HL-60 (cell line): ENCODE results near the gene IRGC.

Experiments used
- DNase-seq, 2 experiments: peaks; one replicate each; pipeline ENCODE4 v3.0.0-alpha.2; 2010 to 2020; ENCODE audit warnings: low read depth in 1 of 2, low spot score in 1 of 2
- H3K27ac ChIP-seq: fragments of 250-450 bp; sonication (Bioruptor Pico); replicated peaks from 2 replicates; pipeline ENCODE4 v1.5.1; 2020; ENCODE audit warnings: mild to moderate bottlenecking, moderate library complexity
- H3K27me3 ChIP-seq: fragments of 250-450 bp; sonication (Bioruptor Pico); 2 replicates; pipeline ENCODE4 v1.5.1; 2021; ENCODE audit warnings: mild to moderate bottlenecking, moderate library complexity; ENCODE audit not compliant: insufficient read depth, poor library complexity, severe bottlenecking
- H3K4me3 ChIP-seq: replicated peaks from 2 replicates; pipeline ENCODE4 v1.5.1; 2011; ENCODE audit warnings: mild to moderate bottlenecking, control low read depth, low read length; ENCODE audit not compliant: insufficient read depth
- GABPA ChIP-seq: IDR thresholded peaks from 2 replicates; pipeline ENCODE4 v1.6.1; 2012; ENCODE audit warnings: low read depth
- POLR2AphosphoS5 ChIP-seq: IDR thresholded peaks from 2 replicates; pipeline ENCODE4 v1.6.1; 2012; ENCODE audit warnings: low read depth
- SPI1 ChIP-seq: IDR thresholded peaks from 2 replicates; pipeline ENCODE4 v1.6.1; 2012; ENCODE audit warnings: low read depth, mild to moderate bottlenecking, borderline replicate concordance
- TF ChIP-seq, protein P1 (sequence below): IDR thresholded peaks from one replicate; pipeline ENCODE4 v1.5.1; 2011; ENCODE audit warnings: low read length, control low read depth, inconsistent platforms; ENCODE audit not compliant: insufficient read depth
- TF ChIP-seq, protein P2 (sequence below): IDR thresholded peaks from 2 replicates; pipeline ENCODE4 v1.6.1; 2012; ENCODE audit warnings: low read depth; ENCODE audit not compliant: insufficient replicate concordance

IRGC gene

DNA sequence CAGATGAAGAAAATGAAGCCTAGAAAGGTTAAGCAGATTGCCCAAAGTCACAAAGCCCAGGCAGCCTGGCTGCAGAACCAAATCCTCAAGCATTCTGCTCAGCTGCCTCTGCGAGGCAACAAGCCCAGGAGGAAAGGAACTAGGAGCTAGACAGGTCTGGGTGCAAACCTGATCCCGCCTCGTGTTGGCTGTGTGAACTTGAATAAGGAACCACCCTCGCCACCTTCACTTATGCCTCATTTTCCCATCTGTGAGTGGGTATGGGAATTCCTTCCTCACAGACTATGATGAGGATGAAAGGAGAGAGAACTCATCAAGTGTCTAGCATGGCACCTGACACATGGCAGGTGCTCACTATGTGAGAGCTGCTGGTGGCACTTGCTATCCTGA lies 32.3 kb downstream of the IRGC start:
- TF ChIP-seq, protein P1, sequence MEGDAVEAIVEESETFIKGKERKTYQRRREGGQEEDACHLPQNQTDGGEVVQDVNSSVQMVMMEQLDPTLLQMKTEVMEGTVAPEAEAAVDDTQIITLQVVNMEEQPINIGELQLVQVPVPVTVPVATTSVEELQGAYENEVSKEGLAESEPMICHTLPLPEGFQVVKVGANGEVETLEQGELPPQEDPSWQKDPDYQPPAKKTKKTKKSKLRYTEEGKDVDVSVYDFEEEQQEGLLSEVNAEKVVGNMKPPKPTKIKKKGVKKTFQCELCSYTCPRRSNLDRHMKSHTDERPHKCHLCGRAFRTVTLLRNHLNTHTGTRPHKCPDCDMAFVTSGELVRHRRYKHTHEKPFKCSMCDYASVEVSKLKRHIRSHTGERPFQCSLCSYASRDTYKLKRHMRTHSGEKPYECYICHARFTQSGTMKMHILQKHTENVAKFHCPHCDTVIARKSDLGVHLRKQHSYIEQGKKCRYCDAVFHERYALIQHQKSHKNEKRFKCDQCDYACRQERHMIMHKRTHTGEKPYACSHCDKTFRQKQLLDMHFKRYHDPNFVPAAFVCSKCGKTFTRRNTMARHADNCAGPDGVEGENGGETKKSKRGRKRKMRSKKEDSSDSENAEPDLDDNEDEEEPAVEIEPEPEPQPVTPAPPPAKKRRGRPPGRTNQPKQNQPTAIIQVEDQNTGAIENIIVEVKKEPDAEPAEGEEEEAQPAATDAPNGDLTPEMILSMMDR = no peak
- TF ChIP-seq, protein P2, sequence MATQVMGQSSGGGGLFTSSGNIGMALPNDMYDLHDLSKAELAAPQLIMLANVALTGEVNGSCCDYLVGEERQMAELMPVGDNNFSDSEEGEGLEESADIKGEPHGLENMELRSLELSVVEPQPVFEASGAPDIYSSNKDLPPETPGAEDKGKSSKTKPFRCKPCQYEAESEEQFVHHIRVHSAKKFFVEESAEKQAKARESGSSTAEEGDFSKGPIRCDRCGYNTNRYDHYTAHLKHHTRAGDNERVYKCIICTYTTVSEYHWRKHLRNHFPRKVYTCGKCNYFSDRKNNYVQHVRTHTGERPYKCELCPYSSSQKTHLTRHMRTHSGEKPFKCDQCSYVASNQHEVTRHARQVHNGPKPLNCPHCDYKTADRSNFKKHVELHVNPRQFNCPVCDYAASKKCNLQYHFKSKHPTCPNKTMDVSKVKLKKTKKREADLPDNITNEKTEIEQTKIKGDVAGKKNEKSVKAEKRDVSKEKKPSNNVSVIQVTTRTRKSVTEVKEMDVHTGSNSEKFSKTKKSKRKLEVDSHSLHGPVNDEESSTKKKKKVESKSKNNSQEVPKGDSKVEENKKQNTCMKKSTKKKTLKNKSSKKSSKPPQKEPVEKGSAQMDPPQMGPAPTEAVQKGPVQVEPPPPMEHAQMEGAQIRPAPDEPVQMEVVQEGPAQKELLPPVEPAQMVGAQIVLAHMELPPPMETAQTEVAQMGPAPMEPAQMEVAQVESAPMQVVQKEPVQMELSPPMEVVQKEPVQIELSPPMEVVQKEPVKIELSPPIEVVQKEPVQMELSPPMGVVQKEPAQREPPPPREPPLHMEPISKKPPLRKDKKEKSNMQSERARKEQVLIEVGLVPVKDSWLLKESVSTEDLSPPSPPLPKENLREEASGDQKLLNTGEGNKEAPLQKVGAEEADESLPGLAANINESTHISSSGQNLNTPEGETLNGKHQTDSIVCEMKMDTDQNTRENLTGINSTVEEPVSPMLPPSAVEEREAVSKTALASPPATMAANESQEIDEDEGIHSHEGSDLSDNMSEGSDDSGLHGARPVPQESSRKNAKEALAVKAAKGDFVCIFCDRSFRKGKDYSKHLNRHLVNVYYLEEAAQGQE = no peak
- TF ChIP-seq SPI1 = no peak
- TF ChIP-seq POLR2AphosphoS5 = no peak
- TF ChIP-seq GABPA = no peak

DNA sequence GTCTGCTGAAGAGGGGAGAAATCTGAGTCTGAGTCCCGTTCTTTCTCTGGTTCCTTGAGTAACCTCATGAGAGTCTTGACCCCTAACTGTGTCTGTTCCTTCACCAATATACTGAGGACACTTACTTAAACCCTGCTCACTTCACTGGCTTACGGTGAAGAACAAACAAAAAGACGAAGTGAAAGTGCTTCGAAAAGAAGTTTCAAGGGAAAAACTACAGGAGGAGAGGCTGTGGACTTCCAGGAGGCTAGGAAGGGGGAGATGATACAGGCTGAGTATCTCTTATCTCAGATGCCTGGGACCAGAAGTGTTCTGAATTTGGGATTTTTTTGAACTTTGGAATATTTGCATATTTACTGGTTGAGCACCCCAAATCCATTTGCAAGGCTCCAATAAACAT lies 32.8 kb downstream of the IRGC start:
- H3K4me3 ChIP-seq = no peak overlapping the region
- no peak overlapping the region for H3K27ac ChIP-seq
- TF ChIP-seq SPI1 (no peak), POLR2AphosphoS5 (no peak), GABPA (no peak)
- TF ChIP-seq, protein P1 = no peak
- TF ChIP-seq, protein P2 = no peak

More for the DNA sequence above, 32.3 kb downstream of the IRGC start:
- no peak for DNase-seq
- Histone ChIP-seq H3K4me3 (no peak overlapping the region), H3K27ac (no peak overlapping the region), H3K27me3 (no peaks in the 10 kb centered on the region)

DNA sequence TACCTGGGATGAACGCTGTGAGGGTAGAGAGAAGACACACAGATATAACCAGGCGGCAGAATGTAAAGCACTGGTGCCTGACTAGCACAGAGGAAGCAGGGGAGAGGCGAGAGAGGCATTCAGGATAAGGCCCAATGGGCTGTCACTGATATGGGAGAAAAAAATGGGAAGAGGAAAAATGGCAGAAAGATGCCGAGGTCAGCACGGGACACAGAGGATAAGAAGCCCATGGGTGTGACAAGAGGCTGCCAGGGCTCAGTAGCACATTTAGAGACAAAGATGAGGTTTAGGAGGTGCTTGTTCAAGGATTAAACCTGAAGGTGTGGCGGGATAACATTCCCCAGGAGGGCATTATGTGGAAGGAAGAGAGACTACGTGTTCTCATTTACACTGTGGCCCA lies 33.3 kb downstream of the IRGC start:
- no peak for DNase-seq
- no peak overlapping the region for H3K4me3 ChIP-seq
- H3K27ac ChIP-seq = no peak overlapping the region
- TF ChIP-seq, protein P1 = no peak
- no peak for TF ChIP-seq POLR2AphosphoS5
- TF ChIP-seq SPI1 = no peak
- TF ChIP-seq GABPA = no peak
- TF ChIP-seq, protein P2 = no peak
- no peaks in the 10 kb centered on the region for H3K27me3 ChIP-seq

More for the DNA sequence above, 32.8 kb downstream of the IRGC start:
- H3K27me3 ChIP-seq = no peaks in the 10 kb centered on the region
- DNase-seq = no peak
